PC-3 (cell line): Measurements from ENCODE around the gene SEMA3F. TPM values are rescaled to one million over a fixed set of nuclear protein-coding genes. Genes with fewer than 3 reads are reported as not detected.

Source experiments
- ATAC-seq: fragments of 200-7000 bp; cut with Tn5 transposase; 2 replicates; pipeline ENCODE4 v1.9.1; 2020; ENCODE audit warnings: mild to moderate bottlenecking, moderate library complexity
- BruUV-seq: library from RNA; stranded (reverse); fragments of 400-500 nt; replicated peaks from 2 replicates; lab custom pipeline; 2021; lab: Mats Ljungman, UMichigan
- CTCF ChIA-PET: fragments of 300-600 bp; sonication (Branson Sonifier 250); formaldehyde crosslinking; loops from one replicate; lab custom pipeline; 2022; ENCODE audit warnings: antibody characterized with exemption; lab: Charles Lee
- POLR2A ChIA-PET: fragments of 300-600 bp; sonication (Branson Sonifier 250); formaldehyde crosslinking; loops from one replicate; lab custom pipeline; 2022; ENCODE audit warnings: antibody characterized with exemption; ENCODE audit not compliant: unreplicated experiment; lab: Charles Lee
- DNase-seq: peaks from one replicate; pipeline ENCODE4 v3.0.0-alpha.2; 2015
- H2AFZ ChIP-seq: fragments of 300-600 bp; sonication (generic); 2 replicates; pipeline ENCODE4 v1.6.0; 2016; ENCODE audit warnings: antibody characterized with exemption, low read length
- H3F3A ChIP-seq: fragments of 300-600 bp; sonication (generic); one replicate; pipeline ENCODE4 v1.6.0; 2017; ENCODE audit warnings: antibody characterized with exemption, low read length, control low read depth, mild to moderate bottlenecking; ENCODE audit not compliant: unreplicated experiment
- H3K27ac ChIP-seq: fragments of 300-600 bp; sonication (generic); 2 replicates; pipeline ENCODE4 v1.5.1; 2016; ENCODE audit warnings: mild to moderate bottlenecking, low read length
- H3K27me3 ChIP-seq: fragments of 300-600 bp; sonication (generic); 2 replicates; pipeline ENCODE4 v1.6.1; 2016; ENCODE audit warnings: low read length, mixed read lengths
- H3K36me3 ChIP-seq: fragments of 300-600 bp; sonication (generic); 2 replicates; pipeline ENCODE4 v1.6.1; 2016; ENCODE audit warnings: low read depth, mixed run types, low read length, mixed read lengths
- H3K4me1 ChIP-seq: fragments of 300-600 bp; sonication (generic); 2 replicates; pipeline ENCODE4 v1.5.1; 2016; ENCODE audit warnings: low read length; ENCODE audit not compliant: insufficient read depth
- H3K4me2 ChIP-seq: fragments of 300-600 bp; sonication (generic); 2 replicates; pipeline ENCODE4 v1.6.0; 2016; ENCODE audit warnings: low read length
- H3K4me3 ChIP-seq: fragments of 300-600 bp; sonication (generic); 2 replicates; pipeline ENCODE4 v1.5.1; 2016; ENCODE audit warnings: mild to moderate bottlenecking, low read length, mixed read lengths
- H3K79me2 ChIP-seq: fragments of 300-600 bp; sonication (generic); 2 replicates; pipeline ENCODE4 v1.6.1; 2017; ENCODE audit warnings: low read length, mixed read lengths
- H3K9ac ChIP-seq: fragments of 300-600 bp; sonication (generic); 2 replicates; pipeline ENCODE4 v1.6.0; 2016; ENCODE audit warnings: mild to moderate bottlenecking, low read length
- H3K9me2 ChIP-seq: fragments of 300-600 bp; sonication (generic); replicated peaks from 2 replicates; pipeline ENCODE4 v1.6.1; 2016; ENCODE audit warnings: mixed run types, low read length, mixed read lengths
- H3K9me3 ChIP-seq: fragments of 300-600 bp; sonication (generic); 2 replicates; pipeline ENCODE4 v1.6.1; 2016; ENCODE audit warnings: low read length, mixed read lengths
- H4K20me1 ChIP-seq: fragments of 300-600 bp; sonication (generic); 2 replicates; pipeline ENCODE4 v1.6.1; 2016; ENCODE audit warnings: low read length, mixed read lengths
- CTCF ChIP-seq: fragments of 300-600 bp; sonication (generic); conservative IDR thresholded peaks from 2 replicates; pipeline ENCODE4 v1.5.1; 2017; ENCODE audit warnings: antibody characterized with exemption, low read depth, mild to moderate bottlenecking, low read length
- EZH2 ChIP-seq: fragments of 300-600 bp; sonication (generic); IDR thresholded peaks from one replicate; pipeline ENCODE4 v1.6.1; 2017; ENCODE audit warnings: antibody characterized with exemption, mild to moderate bottlenecking, low read length; ENCODE audit not compliant: unreplicated experiment
- EZH2phosphoT487 ChIP-seq: fragments of 300-600 bp; sonication (generic); IDR thresholded peaks from 2 replicates; pipeline ENCODE4 v1.6.1; 2018; ENCODE audit warnings: mild to moderate bottlenecking, antibody characterized with exemption, low read length, borderline replicate concordance
- intact Hi-C: fragments of 100-400 bp; cut with micrococcal nuclease; formaldehyde crosslinking; loops from 2 replicates; pipeline ENCODE4 v1.9.0; 2023
- total RNA-seq: library from RNA; depleted of rRNA; stranded (reverse); fragments of >200 nt; gene quantifications from 2 replicates; pipeline ENCODE4 v1.2.3, GENCODE V29; 2014

SEMA3F gene
- total RNA-seq, 1 experiment from 2014 or later, result 50.5 TPM

- Histone ChIP-seq H3K27me3 (no peaks in the 10 kb centered on the region), H3K36me3 (peaks cover 4% of the 10 kb centered on the region; the same call in 1 of the 2 replicates), H3K4me1 (no peaks in the 10 kb centered on the region), H3K27ac (no peak overlapping the region), H2AFZ (no peak overlapping the region), H3K9me2 (no peaks in the 10 kb centered on the region), H3K4me3 (no peak overlapping the region), H3F3A (no peaks in the 10 kb centered on the region), H3K9ac (no peak overlapping the region), H3K4me2 (no peak overlapping the region), H3K79me2 (no peaks in the 10 kb centered on the region), H3K9me3 (no peaks in the 10 kb centered on the region), H4K20me1 (0 out of 2 replicates have a peak, but pooled peaks cover 4% of the 10 kb centered on the region)
- DNase-seq (no peak), ATAC-seq (no peak)
- no TSS peak for BruUV-seq
- no peak for TF ChIP-seq EZH2
- TF ChIP-seq CTCF, result no peak
- TF ChIP-seq EZH2phosphoT487, result no peak
- POLR2A ChIA-PET, result no interaction called here
- CTCF ChIA-PET, result no interaction called here
- intact Hi-C loops, result loop anchor here (5.0 kb wide), 1 partner anchor 48 kb away; no protein-coding TSS in a partner anchor
These were observed 30.3 kb upstream of the SEMA3F start for GRCh38 chr3:50124800-50125178.

GRCh38 chr3:50125541-50126286 lies 29.4 kb upstream of the SEMA3F start:
- H3K27me3 ChIP-seq, result no peaks in the 10 kb centered on the region
- no peak overlapping the region for H3K9ac ChIP-seq
- no peak overlapping the region for H3K27ac ChIP-seq
- ChIA-PET POLR2A (no interaction called here), CTCF (no interaction called here)
- DNase-seq, result no peak
- H3F3A ChIP-seq, result no peaks in the 10 kb centered on the region
- TF ChIP-seq EZH2 (no peak), EZH2phosphoT487 (no peak), CTCF (no peak)
- no peaks in the 10 kb centered on the region for H3K36me3 ChIP-seq
- no TSS peak for BruUV-seq
- no peak overlapping the region for H2AFZ ChIP-seq
- H3K4me3 ChIP-seq, result no peak overlapping the region
- ATAC-seq, result no peak
- H3K9me2 ChIP-seq, result no peaks in the 10 kb centered on the region
- no peaks in the 10 kb centered on the region for H4K20me1 ChIP-seq
- no peaks in the 10 kb centered on the region for H3K4me1 ChIP-seq
- H3K79me2 ChIP-seq, result no peaks in the 10 kb centered on the region
- H3K9me3 ChIP-seq, result no peaks in the 10 kb centered on the region
- no peak overlapping the region for H3K4me2 ChIP-seq
- intact Hi-C loops, result no loop called here
